K562 (cell line): ENCODE results near the gene ST6GALNAC1. TPM values are rescaled to one million over a fixed set of nuclear protein-coding genes. Genes with fewer than 3 reads are reported as not detected.
A peak's percentile ranks its signal among the peaks of the same experiment; 100 is the strongest.

Experiments used
- ATAC-seq: fragments of 200-7000 bp; cut with Tn5 transposase; 3 replicates; pipeline ENCODE4 v1.9.1; 2020; ENCODE audit warnings: moderate library complexity
- BruUV-seq: library from RNA; stranded (reverse); fragments of 400-500 nt; replicated peaks from 2 replicates; lab custom pipeline; 2021; lab: Mats Ljungman, UMichigan
- CTCF ChIA-PET: fragments of 300-600 bp; formaldehyde crosslinking; extraction: SDS; loops from one replicate; lab custom pipeline; 2021; ENCODE audit warnings: low intra/inter-chr PET ratio; lab: Yijun Ruan, JAX
- POLR2A ChIA-PET: fragments of 300-600, 350-650 bp; sonication (Branson Sonifier 250); formaldehyde crosslinking; extraction: SDS; loops from one replicate; lab custom pipeline; 2021; ENCODE audit warnings: antibody characterized with exemption, inconsistent platforms; lab: Yijun Ruan, JAX
- DNase-seq, 4 experiments: peaks; one replicate each; pipeline versions ENCODE4 v3.0.0 to v3.0.0-alpha.2; 2011 to 2018; ENCODE audit warnings: low spot score in 3 of 4, mixed read lengths in 3 of 4; ENCODE audit errors: extremely low read depth in 1 of 4
- FAIRE-seq: peaks from 2 replicates; lab custom pipeline; 2011; peaks lifted over from hg19 to GRCh38; lab: Jason Lieb, UNC
- H2AFZ ChIP-seq: 2 replicates; pipeline ENCODE4 v1.6.0; 2011; ENCODE audit warnings: low read depth, low read length, control low read depth, inconsistent platforms
- H3K27ac ChIP-seq: fragments of 200-600 bp; 3 replicates; pipeline ENCODE4 v1.8.0; 2011; ENCODE audit warnings: low read depth, mild to moderate bottlenecking, control low read depth, inconsistent platforms, low read length, moderate library complexity, mixed read lengths; ENCODE audit errors: extremely low read depth
- H3K27me3 ChIP-seq, 2 experiments: fragments of 300-600 bp in 1 of 2; 2 replicates in 1 of 2; 3 replicates in 1 of 2; pipeline versions ENCODE4 v1.6.0 to v1.8.0; 2011; ENCODE audit warnings: inconsistent platforms in 2 of 2, low read length in 2 of 2, mild to moderate bottlenecking in 1 of 2, mixed read lengths in 1 of 2, moderate library complexity in 1 of 2; ENCODE audit not compliant: control insufficient read depth in 2 of 2, insufficient read depth in 2 of 2
- H3K36me3 ChIP-seq: fragments of 300-600 bp; 3 replicates; pipeline ENCODE4 v1.8.0; 2011; ENCODE audit warnings: mild to moderate bottlenecking, low read length, inconsistent platforms; ENCODE audit not compliant: control insufficient read depth, insufficient read depth
- H3K4me1 ChIP-seq, 2 experiments: fragments of 200-600 bp in 1 of 2; replicated peaks in 1 of 2; 2 replicates in 1 of 2; 3 replicates in 1 of 2; pipeline versions ENCODE4 v1.5.1 to v1.8.0; 2011; ENCODE audit warnings: inconsistent platforms in 2 of 2, low read length in 2 of 2, mild to moderate bottlenecking in 1 of 2, mixed read lengths in 1 of 2, moderate library complexity in 1 of 2; ENCODE audit not compliant: control insufficient read depth in 2 of 2, insufficient read depth in 2 of 2
- H3K4me2 ChIP-seq: 2 replicates; pipeline ENCODE4 v1.6.1; 2011; ENCODE audit warnings: low read length, control low read depth, inconsistent platforms, mixed read lengths; ENCODE audit not compliant: insufficient read depth
- H3K4me3 ChIP-seq: fragments of 200-600 bp; sonication (generic), shearing (Covaris generic); 2 replicates; pipeline ENCODE4 v1.5.1; 2016; ENCODE audit warnings: control low read depth, inconsistent platforms
- H3K79me2 ChIP-seq: fragments of 200-600 bp; 3 replicates; pipeline ENCODE4 v1.8.0; 2011; ENCODE audit warnings: low read length, inconsistent platforms; ENCODE audit not compliant: control insufficient read depth, insufficient read depth
- H3K9ac ChIP-seq, 2 experiments: 2 replicates each; pipeline versions ENCODE4 v1.6.0 to v1.6.1; 2011; ENCODE audit warnings: low read depth in 2 of 2, low read length in 2 of 2, control low read depth in 1 of 2, inconsistent platforms in 1 of 2, mild to moderate bottlenecking in 1 of 2, mixed read lengths in 1 of 2; ENCODE audit not compliant: insufficient read depth in 1 of 2
- H3K9me1 ChIP-seq: one replicate; pipeline ENCODE4 v1.6.0; 2011; ENCODE audit warnings: inconsistent platforms, mild to moderate bottlenecking, low read length, moderate library complexity; ENCODE audit not compliant: control insufficient read depth, insufficient read depth
- H3K9me3 ChIP-seq: replicated peaks from 2 replicates; pipeline ENCODE4 v1.5.1; 2011; ENCODE audit warnings: low read depth, low read length, inconsistent platforms; ENCODE audit not compliant: control insufficient read depth, insufficient read depth
- H4K20me1 ChIP-seq: replicated peaks from 2 replicates; pipeline ENCODE4 v1.6.1; 2011; ENCODE audit warnings: low read length, inconsistent platforms, mixed read lengths; ENCODE audit not compliant: control insufficient read depth, insufficient read depth
- FOXA3 ChIP-seq, 2 experiments: fragments of 450-650 bp in 1 of 2; sonication (generic) in 1 of 2; formaldehyde crosslinking; IDR thresholded peaks in 1 of 2; conservative IDR thresholded peaks in 1 of 2; 2 replicates each; pipeline versions ENCODE4 v1.4.0 to v1.8.0; 2020 to 2022; ENCODE audit warnings: mild to moderate bottlenecking in 2 of 2, missing genetic modification reagents in 1 of 2
- LCOR ChIP-seq: sonication (generic); formaldehyde crosslinking; IDR thresholded peaks from 2 replicates; pipeline ENCODE4 v1.8.0; 2022; ENCODE audit warnings: mild to moderate bottlenecking, missing genetic modification reagents
- ZNF407 ChIP-seq: fragments of 450-650 bp; IDR thresholded peaks from 2 replicates; pipeline ENCODE4 v1.6.1; 2016; ENCODE audit warnings: low read depth
- WGBS: fragments of 100-300 bp; shearing (Covaris generic); methylation state at CpG from one replicate; pipeline ENCODE4 v1.1.6; 2016; ENCODE audit warnings: low coverage, mixed read lengths; ENCODE audit not compliant: insufficient coverage; ENCODE audit errors: missing lambda C conversion rate; 5-methylcytosine and 5-hydroxymethylcytosine counted together
- in situ Hi-C: fragments of 300-500 bp; cut with MboI; formaldehyde crosslinking; loops from 4 replicates; pipeline ENCODE4 v1.15.0; 2018; ENCODE audit warnings: inconsistent platforms, mixed read lengths
- intact Hi-C: fragments of 100-400 bp; cut with micrococcal nuclease; formaldehyde crosslinking; loops from 2 replicates; pipeline ENCODE4 v1.14.2; 2022
- polyA plus RNA-seq, 8 experiments: library from polyadenylated mRNA; depleted of rRNA in 4 of 8; stranded (reverse) in 5 of 8; unstranded in 3 of 8; fragments of >200 nt; fragmentation: Nextera tagmentation in 2 of 8; fragmentation: Illumina TruSeq in 1 of 8; extraction: Ambion mirVana in 2 of 8; extraction: Trizol in 1 of 8; gene quantifications; 2 replicates each; pipeline versions ENCODE4 v1.2.1 to v1.2.3, GENCODE V29; 2011 to 2014; ENCODE audit warnings: inconsistent platforms in 1 of 8, missing spikeins in 1 of 8
- total RNA-seq, 7 experiments: library from RNA; depleted of rRNA in 6 of 7; stranded (reverse); fragments of >200 nt in 6 of 7; fragmentation: Illumina TruSeq in 2 of 7; extraction: Trizol in 2 of 7; gene quantifications; 2 replicates each; pipeline versions ENCODE4 v1.2.1 to v1.2.3, GENCODE V29; 2011 to 2021; ENCODE audit warnings: low replicate concordance in 1 of 7

Gene ST6GALNAC1
- total and polyA plus RNA-seq, 9 of the 15 experiments (the other 6 are each of a cell fraction or from before 2014, with no cell fraction given): 20.6 to 68.4 (median 50.5) TPM

GRCh38 chr17:76578376-76578775, 65.2 kb downstream of the ST6GALNAC1 start:
- no peaks in the 10 kb centered on the region for H3K27me3 ChIP-seq
- H3K36me3 ChIP-seq: no peaks in the 10 kb centered on the region
- peak overlapping the region; percentile 83 for H2AFZ ChIP-seq
- in situ Hi-C loops (no loop called here), intact Hi-C loops (no loop called here)
- no peaks in the 10 kb centered on the region for H3K9me1 ChIP-seq
- FAIRE-seq (no peak), ATAC-seq (peak; percentile 63), DNase-seq (peak in 2 of 4 experiments; percentile 39 to 59)
- CTCF ChIA-PET: no interaction called here
- H3K79me2 ChIP-seq: no peaks in the 10 kb centered on the region
- BruUV-seq: no TSS peak
- peak in 1 of 2 experiments; percentile 36; a peak in 1 of 4 replicates for TF ChIP-seq FOXA3 (CRISPR knock-in tag; conservative IDR thresholded peaks at IDR 0.05 in 1 of 2, IDR thresholded peaks at IDR 0.05 in 1 of 2)
- TF ChIP-seq LCOR (CRISPR knock-in tag): no peak
- TF ChIP-seq ZNF407: 0 out of 2 replicates have a peak, but pooled peaks have one; percentile 10
- no peak overlapping the region for H3K4me3 ChIP-seq
- peaks cover 16 to 20% of the 10 kb centered on the region in 2 experiments for H3K4me1 ChIP-seq
- WGBS: 43% methylated on average over 4 of the region's 5 CpGs
- H3K9me3 ChIP-seq: no peaks in the 10 kb centered on the region
- peak overlapping the region; percentile 70; the same call in 1 of the 2 replicates for H3K4me2 ChIP-seq
- POLR2A ChIA-PET: interaction anchor here (0.6 to 2.8 kb wide), 7 partner anchors 11 to 1290 kb away, joined by 3 to 29 read pairs (median 4); no protein-coding TSS in a partner anchor
- H3K9ac ChIP-seq: peak overlapping the region in 1 of 2 experiments; percentile 42; a peak in 2 of 4 replicates
- H3K27ac ChIP-seq: peak overlapping the region; percentile 56; the same call in 2 of the 3 replicates
- H4K20me1 ChIP-seq: no peaks in the 10 kb centered on the region
